GM20431 (cell line): Measurements from ENCODE around the gene BMPR2.
"Not testable (repeated sequence)": the region's sequence is repeated elsewhere in the genome, so short reads cannot be mapped to it uniquely, and the experiment has no call there.

Experiments used
- in situ Hi-C: fragments of 300-500 bp; cut with MseI, MboI; formaldehyde crosslinking; loops from one replicate; pipeline ENCODE4 v1.15.0; 2020; ENCODE audit warnings: low sequenced_read_pairs; ENCODE audit not compliant: unreplicated experiment

BMPR2 gene

DNA sequence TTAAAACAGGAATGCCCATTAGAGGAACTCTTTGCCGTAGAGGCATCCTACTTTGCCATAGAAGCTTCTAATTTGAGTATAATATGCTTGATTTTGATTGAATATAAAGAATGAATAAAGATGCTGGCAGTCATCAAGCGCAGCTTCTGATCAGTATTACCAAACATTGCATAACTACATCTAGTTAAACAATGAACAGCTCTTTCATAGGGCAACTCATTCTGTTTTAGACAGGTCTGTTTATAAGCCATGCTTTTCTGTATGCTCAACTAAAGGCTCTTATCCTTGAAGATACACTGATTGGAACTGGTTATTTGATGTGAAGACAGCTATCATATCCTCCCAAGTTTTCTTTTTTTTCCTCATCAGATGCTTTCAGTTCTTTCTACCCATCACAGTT, 136.0 kb downstream of the BMPR2 start:
- in situ Hi-C loops, result no loop called here

GRCh38 chr2:202514732-202515131, 138.6 kb downstream of the BMPR2 start:
- in situ Hi-C loops, result no loop called here

- in situ Hi-C loops, result no loop called here
These were observed 143.3 kb downstream of the BMPR2 start for GRCh38 chr2:202519453-202519852.

- in situ Hi-C loops, result no loop called here
These were observed 145.3 kb downstream of the BMPR2 start for GRCh38 chr2:202521470-202521869.

DNA sequence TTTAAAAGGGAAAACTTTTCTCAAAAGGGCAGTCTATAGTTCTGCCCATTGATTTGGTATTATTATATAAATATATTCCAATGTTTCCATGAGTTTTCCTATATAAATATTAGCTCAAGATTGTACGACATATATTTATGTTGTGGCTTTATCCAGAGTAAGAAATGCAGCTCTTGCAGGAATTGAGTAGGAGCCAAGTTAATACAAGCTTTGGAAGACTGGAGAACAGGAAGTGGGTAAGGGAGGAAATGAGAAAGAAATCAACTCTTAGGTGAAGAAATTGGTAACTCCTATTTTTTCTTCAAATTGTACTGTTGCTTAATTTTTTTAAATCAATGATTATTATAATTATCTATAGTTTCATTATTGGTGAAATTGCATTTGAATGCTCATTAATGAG, 153.3 kb downstream of the BMPR2 start:
- in situ Hi-C loops, result no loop called here

GRCh38 chr2:202530038-202530437, 153.9 kb downstream of the BMPR2 start:
- in situ Hi-C loops, result no loop called here

- in situ Hi-C loops, result not testable (repeated sequence)
These were observed 159.2 kb downstream of the BMPR2 start for GRCh38 chr2:202535290-202535689.

GRCh38 chr2:202541137-202541536, 165.0 kb downstream of the BMPR2 start:
- in situ Hi-C loops, result no loop called here

DNA sequence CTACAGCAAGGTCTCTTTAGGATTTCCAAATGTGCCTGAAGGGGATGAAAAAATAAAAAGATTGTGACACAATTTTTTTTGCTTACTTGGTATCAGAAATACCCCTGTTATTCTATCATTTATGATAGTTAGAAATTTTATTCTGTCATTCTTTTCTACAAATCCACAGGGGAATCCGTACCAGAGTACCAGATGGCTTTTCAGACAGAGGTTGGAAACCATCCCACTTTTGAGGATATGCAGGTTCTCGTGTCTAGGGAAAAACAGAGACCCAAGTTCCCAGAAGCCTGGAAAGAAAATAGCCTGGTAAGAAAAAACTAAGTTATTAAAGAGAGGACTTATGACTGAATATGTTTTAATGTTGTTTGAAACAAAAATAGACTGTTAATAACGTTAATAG, 166.0 kb downstream of the BMPR2 start:
- in situ Hi-C loops, result no loop called here

DNA sequence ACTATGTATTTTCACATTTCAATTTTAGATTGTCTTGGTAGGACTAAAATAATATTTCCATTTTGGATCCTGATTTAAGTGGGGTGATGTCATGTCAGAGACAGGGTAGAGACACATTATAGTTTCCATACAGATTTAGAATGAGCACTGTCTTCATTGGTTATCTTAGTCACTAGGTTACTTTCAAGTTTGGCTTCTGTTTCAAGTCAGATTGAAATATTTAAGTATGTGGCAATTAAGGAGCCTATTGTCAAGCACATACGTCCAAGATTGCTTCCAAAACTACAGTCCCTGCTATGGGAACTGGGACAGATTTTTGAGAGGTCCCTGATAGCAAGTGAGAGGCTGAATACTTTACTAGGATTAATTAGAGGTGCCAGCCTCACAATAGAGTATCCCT, 169.4 kb downstream of the BMPR2 start:
- in situ Hi-C loops, result no loop called here

DNA sequence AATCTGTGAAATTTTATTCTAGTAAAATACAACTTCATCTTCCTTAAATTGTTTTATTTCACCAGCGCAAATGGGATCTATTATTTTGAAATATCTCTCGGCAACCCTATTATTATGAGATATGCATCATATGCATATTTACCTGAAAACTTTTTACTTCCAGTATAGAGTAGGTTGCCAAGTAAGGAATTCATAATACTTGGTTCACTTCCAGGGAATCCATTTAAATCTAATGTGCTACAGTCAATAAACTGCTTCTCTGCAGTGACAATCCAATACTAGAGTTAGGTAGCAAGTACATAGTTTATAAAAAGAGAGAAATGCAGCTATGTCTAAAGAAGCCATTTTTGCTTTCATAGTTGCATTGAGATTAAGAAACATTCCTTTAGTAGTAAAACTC, 169.8 kb downstream of the BMPR2 start:
- in situ Hi-C loops, result no loop called here

DNA sequence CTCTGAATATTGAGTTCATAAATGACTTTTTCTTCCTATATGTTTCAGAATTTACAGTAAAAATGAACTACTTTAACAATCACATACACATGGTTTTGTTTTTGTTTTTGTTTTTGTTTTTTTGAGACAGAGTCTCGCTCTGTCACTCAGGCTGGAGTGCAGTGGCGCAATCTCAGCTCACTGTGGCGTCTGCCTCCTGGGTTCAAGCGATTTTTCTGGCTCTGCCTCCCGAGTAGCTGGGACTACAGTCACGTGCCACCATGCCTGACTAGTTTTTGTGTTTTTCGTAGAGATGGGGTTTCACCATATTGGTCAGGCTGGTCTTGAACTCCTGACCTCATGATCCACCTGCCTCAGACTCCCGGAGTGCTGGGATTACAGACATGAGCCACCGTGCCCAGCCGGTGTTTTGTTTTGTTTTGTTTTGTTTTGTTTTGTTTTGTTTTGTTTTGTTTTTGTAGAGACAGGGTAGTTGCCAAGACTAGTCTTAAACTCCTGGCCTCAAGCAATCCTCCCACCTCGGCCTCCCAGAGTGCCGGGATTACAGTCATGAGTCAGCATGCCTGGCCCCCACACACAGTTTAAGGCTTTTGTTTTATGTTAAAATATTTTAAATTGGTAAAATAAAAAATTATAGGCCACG, 170.5 kb downstream of the BMPR2 start:
- in situ Hi-C loops, result not testable (repeated sequence)

GRCh38 chr2:202548240-202548639, 172.1 kb downstream of the BMPR2 start:
- in situ Hi-C loops, result no loop called here

GRCh38 chr2:202551000-202551399, 174.9 kb downstream of the BMPR2 start:
- in situ Hi-C loops, result not testable (repeated sequence)

DNA sequence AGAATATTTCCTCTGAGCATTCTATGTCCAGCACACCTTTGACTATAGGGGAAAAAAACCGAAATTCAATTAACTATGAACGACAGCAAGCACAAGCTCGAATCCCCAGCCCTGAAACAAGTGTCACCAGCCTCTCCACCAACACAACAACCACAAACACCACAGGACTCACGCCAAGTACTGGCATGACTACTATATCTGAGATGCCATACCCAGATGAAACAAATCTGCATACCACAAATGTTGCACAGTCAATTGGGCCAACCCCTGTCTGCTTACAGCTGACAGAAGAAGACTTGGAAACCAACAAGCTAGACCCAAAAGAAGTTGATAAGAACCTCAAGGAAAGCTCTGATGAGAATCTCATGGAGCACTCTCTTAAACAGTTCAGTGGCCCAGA, 179.2 kb downstream of the BMPR2 start:
- in situ Hi-C loops, result no loop called here

DNA sequence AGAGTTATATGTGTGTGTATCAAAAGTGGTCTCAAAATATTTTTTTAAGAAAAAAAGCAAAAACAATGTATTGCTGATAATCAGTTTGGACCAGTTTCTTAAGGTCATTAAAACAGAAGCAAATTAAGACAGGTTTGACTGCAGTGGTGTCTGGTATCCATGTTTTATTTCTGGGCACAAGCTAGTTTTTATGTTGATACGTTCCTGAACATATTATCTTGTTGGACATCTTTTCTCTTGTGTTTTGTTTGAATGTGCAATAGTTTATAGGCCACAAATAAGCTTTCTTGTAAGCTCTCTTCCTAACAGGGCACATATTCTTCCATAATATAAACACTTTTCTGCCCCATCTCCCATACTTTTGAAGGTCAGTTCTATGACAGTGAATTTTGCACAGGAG, 184.1 kb downstream of the BMPR2 start:
- in situ Hi-C loops, result no loop called here

DNA sequence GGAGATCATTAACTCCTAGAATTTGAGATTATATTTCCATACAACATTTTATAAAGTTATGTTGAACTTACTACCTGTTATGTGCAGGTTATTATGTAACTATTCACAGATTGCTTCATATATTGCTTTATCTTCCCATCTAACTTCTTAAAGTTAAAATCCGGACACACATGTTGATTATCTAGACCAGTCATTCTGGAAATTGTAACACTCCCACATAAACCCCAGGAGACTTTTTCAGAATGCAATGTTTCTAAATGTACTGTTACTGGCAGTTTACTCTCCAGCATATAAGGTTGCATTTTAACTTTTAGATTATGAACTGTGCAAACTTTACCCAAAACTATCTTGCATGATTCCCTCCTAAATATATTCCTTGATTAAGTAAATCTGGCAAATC, 188.1 kb downstream of the BMPR2 start:
- in situ Hi-C loops, result no loop called here

DNA sequence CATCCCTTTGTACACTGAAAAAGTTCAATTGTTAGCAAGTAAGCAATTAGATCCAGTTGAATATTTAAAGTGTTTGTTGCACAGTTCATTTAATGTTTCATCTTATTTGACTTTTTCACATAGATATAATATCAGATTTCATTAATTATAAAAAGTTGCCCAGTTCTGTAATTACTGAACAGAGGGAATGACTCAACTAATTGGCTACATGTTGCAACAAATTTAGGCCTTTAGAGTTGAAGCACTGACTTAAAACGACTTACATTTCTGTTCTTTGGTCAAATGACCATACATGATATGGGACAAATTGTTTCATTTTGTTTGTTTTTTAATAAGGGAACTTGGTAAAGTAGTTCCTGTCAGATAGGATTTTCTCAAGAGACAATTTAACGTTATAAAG, 190.2 kb downstream of the BMPR2 start:
- in situ Hi-C loops, result no loop called here

DNA sequence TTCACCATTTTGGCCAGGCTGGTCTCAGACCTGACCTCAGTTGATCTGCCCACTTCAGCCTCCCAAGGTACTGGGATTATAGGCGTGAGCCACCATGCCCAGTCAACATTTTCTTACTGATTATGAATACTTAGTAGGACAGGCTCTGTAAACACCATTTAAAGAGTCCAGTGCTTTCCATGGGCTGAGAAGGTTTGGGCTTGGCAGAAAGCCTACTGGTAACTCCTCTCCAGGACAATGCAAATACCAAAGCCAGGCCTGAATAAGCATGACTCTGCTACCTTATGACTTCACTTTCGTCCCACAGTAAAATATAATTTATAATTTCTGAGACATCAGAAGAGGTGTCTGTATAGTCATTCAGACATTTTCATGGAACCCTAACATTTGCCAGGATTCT, 198.4 kb downstream of the BMPR2 start:
- in situ Hi-C loops, result no loop called here

DNA sequence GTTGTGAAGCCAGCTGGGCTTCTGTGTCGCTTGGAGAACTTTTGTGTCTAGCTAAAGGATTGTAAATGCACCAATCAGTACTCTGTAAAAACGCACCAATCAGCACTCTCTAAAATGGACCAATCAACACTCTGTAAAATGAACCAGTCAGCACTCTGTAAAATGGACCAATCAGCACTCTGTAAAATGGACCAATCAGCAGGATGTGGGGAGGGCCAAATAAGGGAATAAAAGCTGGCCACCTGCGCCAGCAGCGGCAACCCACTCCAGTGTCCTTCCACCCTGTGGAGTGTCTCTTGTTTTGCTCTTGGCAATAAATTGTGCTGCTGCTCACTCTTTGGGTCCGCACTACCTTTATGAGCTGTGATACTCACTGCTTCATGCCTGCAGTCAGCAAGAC, 199.1 kb downstream of the BMPR2 start:
- in situ Hi-C loops, result loop anchor here (25.0 kb wide), 1 partner anchor 887 kb away; no protein-coding TSS in a partner anchor

DNA sequence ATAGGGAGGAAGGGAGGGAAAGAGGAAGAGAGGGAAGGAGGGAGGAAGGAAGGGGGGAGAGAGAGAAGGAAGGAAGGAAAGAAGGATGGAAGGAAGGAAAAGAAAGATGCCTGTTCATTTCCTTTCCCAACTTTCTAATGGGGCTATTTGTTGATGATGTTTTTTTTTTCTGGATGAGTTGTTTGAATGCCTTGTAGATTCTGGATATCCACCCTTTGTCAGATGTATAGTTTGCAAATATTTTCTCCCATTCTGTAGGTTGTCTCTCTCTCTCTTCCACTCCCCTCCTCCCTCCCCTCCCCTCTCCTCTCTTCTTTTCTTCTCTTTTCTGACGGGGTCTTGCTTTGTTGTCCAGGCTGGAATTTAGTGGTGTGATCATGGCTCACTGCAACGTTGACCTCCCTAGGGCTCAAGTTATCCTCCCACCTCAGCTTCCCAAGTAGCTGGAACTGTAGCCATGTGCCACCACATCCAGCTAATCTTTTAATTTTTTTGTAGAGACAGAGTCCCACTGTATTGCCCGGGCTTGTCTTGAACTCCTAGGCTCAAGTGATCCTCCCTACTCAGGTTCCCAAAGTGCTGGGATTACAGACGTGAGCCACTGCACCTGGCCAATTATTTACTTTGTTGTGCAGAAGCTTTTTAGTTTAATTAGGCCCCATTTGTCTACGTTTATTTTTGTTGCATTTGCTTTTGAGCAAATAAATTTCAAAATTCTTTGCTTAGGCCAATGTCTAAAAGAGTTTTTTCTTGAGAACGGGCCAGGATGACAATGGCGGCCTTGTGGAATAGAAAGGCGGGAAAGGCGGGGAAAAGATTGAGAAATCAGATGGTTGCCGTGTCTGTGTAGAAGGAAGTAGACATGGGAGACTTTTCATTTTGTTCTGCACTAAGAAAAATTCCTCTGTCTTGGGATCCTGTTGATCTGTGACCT, 201.4 kb downstream of the BMPR2 start:
- in situ Hi-C loops, result loop anchor here (25.0 kb wide), 1 partner anchor 885 kb away; no protein-coding TSS in a partner anchor
